ENCODE measurements around the gene DNASE1L1. TPM values are rescaled to one million over a fixed set of nuclear protein-coding genes. Genes with fewer than 3 reads are reported as not detected.

The DNASE1L1 gene
- total RNA-seq, 1 donor from 2014 or later: 14.4 TPM

DNA sequence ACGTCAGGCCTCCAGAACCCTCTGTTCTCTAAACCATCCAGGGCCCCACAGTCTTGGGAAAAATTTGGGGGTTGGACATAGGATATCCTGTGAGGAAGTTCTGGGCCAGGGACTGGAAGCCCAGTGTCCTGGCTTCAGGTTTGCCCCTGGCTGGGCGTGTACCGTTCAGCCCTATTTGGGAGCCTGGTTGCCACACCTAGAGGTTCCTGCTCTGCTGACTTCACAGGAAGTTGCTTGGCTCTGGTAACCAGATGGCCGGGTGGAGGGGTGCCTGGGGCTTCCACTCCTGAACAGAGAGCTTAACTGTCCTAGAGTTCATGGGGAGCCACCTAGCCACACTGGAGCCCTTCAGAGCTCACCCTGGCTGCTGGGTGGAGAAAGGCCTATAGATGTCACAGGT, 3.4 kb upstream of the DNASE1L1 start:
- Mint-ChIP-seq H3K27me3 (no peaks in the 10 kb centered on the region), H3K4me3 (peak overlapping the region; percentile 83), H3K9me3 (no peaks in the 10 kb centered on the region), H3K36me3 (peaks cover 3% of the 10 kb centered on the region), H3K4me1 (ENCODE audit: unreplicated experiment) (no peaks in the 10 kb centered on the region), H3K27ac (peak overlapping the region; percentile 53)
- TF ChIP-seq, protein P1, sequence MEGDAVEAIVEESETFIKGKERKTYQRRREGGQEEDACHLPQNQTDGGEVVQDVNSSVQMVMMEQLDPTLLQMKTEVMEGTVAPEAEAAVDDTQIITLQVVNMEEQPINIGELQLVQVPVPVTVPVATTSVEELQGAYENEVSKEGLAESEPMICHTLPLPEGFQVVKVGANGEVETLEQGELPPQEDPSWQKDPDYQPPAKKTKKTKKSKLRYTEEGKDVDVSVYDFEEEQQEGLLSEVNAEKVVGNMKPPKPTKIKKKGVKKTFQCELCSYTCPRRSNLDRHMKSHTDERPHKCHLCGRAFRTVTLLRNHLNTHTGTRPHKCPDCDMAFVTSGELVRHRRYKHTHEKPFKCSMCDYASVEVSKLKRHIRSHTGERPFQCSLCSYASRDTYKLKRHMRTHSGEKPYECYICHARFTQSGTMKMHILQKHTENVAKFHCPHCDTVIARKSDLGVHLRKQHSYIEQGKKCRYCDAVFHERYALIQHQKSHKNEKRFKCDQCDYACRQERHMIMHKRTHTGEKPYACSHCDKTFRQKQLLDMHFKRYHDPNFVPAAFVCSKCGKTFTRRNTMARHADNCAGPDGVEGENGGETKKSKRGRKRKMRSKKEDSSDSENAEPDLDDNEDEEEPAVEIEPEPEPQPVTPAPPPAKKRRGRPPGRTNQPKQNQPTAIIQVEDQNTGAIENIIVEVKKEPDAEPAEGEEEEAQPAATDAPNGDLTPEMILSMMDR (conservative IDR thresholded peaks at IDR 0.05): no peak
- no peak for DNase-seq (ENCODE audit: extremely low spot score, unreplicated experiment)

DNA sequence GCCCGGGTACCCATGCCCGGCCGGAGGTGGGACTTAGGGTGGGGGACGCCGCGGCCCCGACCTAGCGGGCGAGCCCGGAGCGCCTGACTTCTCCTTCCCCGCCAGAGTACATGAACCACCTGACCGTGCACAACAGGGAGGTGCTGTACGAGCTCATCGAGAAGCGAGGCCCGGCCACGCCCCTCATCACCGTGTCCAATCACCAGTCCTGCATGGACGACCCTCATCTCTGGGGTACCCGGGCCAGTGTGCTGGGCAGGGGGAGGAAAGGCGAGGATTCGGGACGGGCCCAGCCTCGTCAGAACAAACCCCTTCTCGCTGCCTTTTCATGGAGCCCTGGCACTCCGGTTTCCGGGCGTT, 2.9 kb upstream of the DNASE1L1 start:
- H3K9me3 Mint-ChIP-seq: no peaks in the 10 kb centered on the region
- H3K36me3 Mint-ChIP-seq: peaks cover 3% of the 10 kb centered on the region
- H3K27me3 Mint-ChIP-seq: no peaks in the 10 kb centered on the region
- no peak for DNase-seq (ENCODE audit: extremely low spot score, unreplicated experiment)
- no peaks in the 10 kb centered on the region for H3K4me1 Mint-ChIP-seq (ENCODE audit: unreplicated experiment)
- H3K4me3 Mint-ChIP-seq: peak overlapping the region; percentile 83
- H3K27ac Mint-ChIP-seq: peak overlapping the region; percentile 53
- TF ChIP-seq, protein P1 (conservative IDR thresholded peaks at IDR 0.05): no peak

DNA sequence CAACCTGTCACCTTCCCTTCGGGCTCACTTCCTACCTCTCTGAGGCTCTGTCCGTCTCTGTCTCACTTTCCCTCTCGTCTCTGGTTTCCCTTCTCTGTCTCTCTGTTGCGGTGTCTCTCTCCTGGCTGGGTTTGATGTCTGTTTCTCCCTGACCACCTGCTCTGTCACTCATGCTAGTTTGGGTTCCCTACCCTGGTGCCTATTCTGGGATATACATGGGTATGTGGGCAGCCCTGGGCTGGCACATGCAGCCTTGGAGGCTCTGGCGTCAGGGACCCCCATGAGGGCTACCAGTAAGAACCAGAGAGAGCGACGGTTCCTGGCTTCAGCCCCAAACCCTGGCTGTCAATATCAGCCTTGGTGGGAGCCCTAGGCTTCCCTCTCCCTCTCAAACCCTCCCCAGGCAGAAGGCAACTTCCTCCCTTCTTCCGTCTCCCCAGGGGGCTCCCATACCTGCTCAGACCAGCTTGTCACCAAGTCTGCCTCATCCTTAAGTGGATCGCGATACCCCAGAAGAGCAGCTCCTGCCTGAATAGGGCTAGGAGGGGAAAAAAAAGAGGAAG, 314 bp downstream of the DNASE1L1 start:
- TF ChIP-seq, protein P1 (conservative IDR thresholded peaks at IDR 0.05): no peak
- no peaks in the 10 kb centered on the region for H3K27me3 Mint-ChIP-seq
- no peaks in the 10 kb centered on the region for H3K36me3 Mint-ChIP-seq

DNA sequence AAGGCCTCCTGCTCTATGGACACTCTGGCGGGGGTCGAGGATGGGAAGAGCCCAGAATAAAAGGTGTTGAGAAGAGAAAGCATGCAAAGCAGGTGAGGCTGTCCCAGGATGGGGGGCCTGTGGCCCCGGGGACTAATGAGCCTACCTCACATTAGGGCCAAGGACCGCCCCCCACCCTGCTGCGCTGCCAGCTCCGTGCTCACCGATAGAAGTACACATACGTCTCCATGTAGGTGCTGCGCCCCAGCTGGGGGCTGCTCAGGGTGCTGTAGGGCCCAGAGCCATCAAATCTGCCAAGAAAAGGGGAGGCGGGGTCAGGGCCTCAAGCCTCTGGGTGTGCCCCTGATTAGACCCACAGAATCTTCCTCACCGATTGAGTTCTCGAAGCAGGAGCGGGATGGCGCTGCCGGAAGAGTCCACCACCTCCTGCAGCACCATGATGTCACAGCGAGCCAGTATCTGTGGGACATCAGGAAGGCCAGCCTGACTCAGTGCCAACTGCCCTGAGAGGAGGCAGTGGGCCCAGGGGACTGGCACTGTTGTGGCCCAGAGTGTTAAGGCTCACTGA, 4.3 kb downstream of the DNASE1L1 start:
- TF ChIP-seq, protein P1 (conservative IDR thresholded peaks at IDR 0.05): no peak
- peaks cover 6% of the 10 kb centered on the region for H3K4me1 Mint-ChIP-seq (ENCODE audit: unreplicated experiment)
- no peaks in the 10 kb centered on the region for H3K9me3 Mint-ChIP-seq
- no peak overlapping the region for H3K4me3 Mint-ChIP-seq
- no peak for DNase-seq (ENCODE audit: extremely low spot score, unreplicated experiment)
- H3K27ac Mint-ChIP-seq: no peak overlapping the region
- peaks cover 2% of the 10 kb centered on the region for H3K36me3 Mint-ChIP-seq
- H3K27me3 Mint-ChIP-seq: no peaks in the 10 kb centered on the region

More for the DNA sequence above, 314 bp downstream of the DNASE1L1 start:
- DNase-seq (ENCODE audit: extremely low spot score, unreplicated experiment): no peak
- Mint-ChIP-seq H3K27ac (peak overlapping the region; percentile 19), H3K4me3 (peak overlapping the region; percentile 7), H3K9me3 (no peaks in the 10 kb centered on the region), H3K4me1 (ENCODE audit: unreplicated experiment) (no peaks in the 10 kb centered on the region)

DNA sequence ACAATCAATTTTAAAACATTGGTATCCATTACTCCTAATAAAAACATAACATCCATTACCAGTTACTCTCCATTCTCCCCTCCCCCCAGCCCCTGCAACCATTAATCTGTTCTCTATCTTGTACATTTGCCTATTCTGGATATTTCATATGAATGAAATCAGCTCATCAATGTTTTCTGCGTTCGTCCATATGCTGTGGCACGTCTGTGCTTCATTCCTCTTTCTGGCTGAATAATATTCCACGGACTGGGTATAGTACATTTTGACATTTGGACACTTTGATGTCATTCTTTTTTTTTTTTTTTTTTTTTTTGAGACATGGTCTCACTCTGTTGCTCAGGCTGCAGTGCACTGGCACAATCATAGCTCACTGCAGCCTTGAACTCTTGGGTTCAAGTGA, 5.2 kb downstream of the DNASE1L1 start:
- H3K9me3 Mint-ChIP-seq: no peaks in the 10 kb centered on the region
- peaks cover 12% of the 10 kb centered on the region for H3K4me1 Mint-ChIP-seq (ENCODE audit: unreplicated experiment)
- DNase-seq (ENCODE audit: extremely low spot score, unreplicated experiment): no peak
- H3K4me3 Mint-ChIP-seq: no peak overlapping the region
- TF ChIP-seq, protein P1 (conservative IDR thresholded peaks at IDR 0.05): no peak
- peak overlapping the region; percentile 13 for H3K27ac Mint-ChIP-seq
- H3K27me3 Mint-ChIP-seq: no peaks in the 10 kb centered on the region
- peaks cover 11% of the 10 kb centered on the region for H3K36me3 Mint-ChIP-seq
